ENCODE measurements around the gene ZNHIT2.

Gene ZNHIT2

GRCh38 chr11:65107751-65108468, 9.6 kb downstream of the ZNHIT2 start:
- no peak overlapping the region for H3K4me3 ChIP-seq (ENCODE audit: low read depth, low read length)
- peaks cover 19% of the 10 kb centered on the region for H3K36me3 ChIP-seq (ENCODE audit: control insufficient read depth, insufficient read depth, low read length)
- H3K9ac ChIP-seq (ENCODE audit: low read depth, low read length), result no peak overlapping the region
- no peaks in the 10 kb centered on the region for H3K27me3 ChIP-seq (ENCODE audit: control insufficient read depth, insufficient read depth, low read length)
- H3K4me1 ChIP-seq (ENCODE audit: control insufficient read depth, insufficient read depth, low read length), result no peaks in the 10 kb centered on the region
- H3K9me3 ChIP-seq (ENCODE audit: control insufficient read depth, insufficient read depth, low read length), result no peaks in the 10 kb centered on the region

- no peak overlapping the region for H3K9ac ChIP-seq (ENCODE audit: low read depth, low read length)
- no peak overlapping the region for H3K4me3 ChIP-seq (ENCODE audit: low read depth, low read length)
- H3K36me3 ChIP-seq (ENCODE audit: control insufficient read depth, insufficient read depth, low read length), result peaks cover 19% of the 10 kb centered on the region
- H3K9me3 ChIP-seq (ENCODE audit: control insufficient read depth, insufficient read depth, low read length), result no peaks in the 10 kb centered on the region
- no peaks in the 10 kb centered on the region for H3K27me3 ChIP-seq (ENCODE audit: control insufficient read depth, insufficient read depth, low read length)
- no peaks in the 10 kb centered on the region for H3K4me1 ChIP-seq (ENCODE audit: control insufficient read depth, insufficient read depth, low read length)
Observed at GRCh38 chr11:65107078-65107477, 10.4 kb downstream of the ZNHIT2 start.

GRCh38 chr11:65104628-65105027, 12.9 kb downstream of the ZNHIT2 start:
- no peak overlapping the region for H3K9ac ChIP-seq (ENCODE audit: low read depth, low read length)
- H3K36me3 ChIP-seq (ENCODE audit: control insufficient read depth, insufficient read depth, low read length), result peaks cover 14% of the 10 kb centered on the region
- H3K4me3 ChIP-seq (ENCODE audit: low read depth, low read length), result no peak overlapping the region

GRCh38 chr11:65103476-65103875, 14.0 kb downstream of the ZNHIT2 start:
- Histone ChIP-seq H3K36me3 (ENCODE audit: control insufficient read depth, insufficient read depth, low read length) (peaks cover 6% of the 10 kb centered on the region), H3K9ac (ENCODE audit: low read depth, low read length) (no peak overlapping the region), H3K4me1 (ENCODE audit: control insufficient read depth, insufficient read depth, low read length) (no peaks in the 10 kb centered on the region), H3K27me3 (ENCODE audit: control insufficient read depth, insufficient read depth, low read length) (no peaks in the 10 kb centered on the region), H3K9me3 (ENCODE audit: control insufficient read depth, insufficient read depth, low read length) (no peaks in the 10 kb centered on the region), H3K4me3 (ENCODE audit: low read depth, low read length) (no peak overlapping the region)

More at GRCh38 chr11:65104628-65105027, 12.9 kb downstream of the ZNHIT2 start:
- Histone ChIP-seq H3K27me3 (ENCODE audit: control insufficient read depth, insufficient read depth, low read length) (no peaks in the 10 kb centered on the region), H3K4me1 (ENCODE audit: control insufficient read depth, insufficient read depth, low read length) (no peaks in the 10 kb centered on the region), H3K9me3 (ENCODE audit: control insufficient read depth, insufficient read depth, low read length) (no peaks in the 10 kb centered on the region)

GRCh38 chr11:65102142-65103095, 15.1 kb downstream of the ZNHIT2 start:
- Histone ChIP-seq H3K4me1 (ENCODE audit: control insufficient read depth, insufficient read depth, low read length) (no peaks in the 10 kb centered on the region), H3K27me3 (ENCODE audit: control insufficient read depth, insufficient read depth, low read length) (no peaks in the 10 kb centered on the region), H3K9me3 (ENCODE audit: control insufficient read depth, insufficient read depth, low read length) (no peaks in the 10 kb centered on the region), H3K36me3 (ENCODE audit: control insufficient read depth, insufficient read depth, low read length) (peaks cover under 1% of the 10 kb centered on the region), H3K9ac (ENCODE audit: low read depth, low read length) (no peak overlapping the region), H3K4me3 (ENCODE audit: low read depth, low read length) (no peak overlapping the region)

GRCh38 chr11:65100674-65101350, 16.7 kb downstream of the ZNHIT2 start:
- no peak overlapping the region for H3K9ac ChIP-seq (ENCODE audit: low read depth, low read length)
- no peaks in the 10 kb centered on the region for H3K27me3 ChIP-seq (ENCODE audit: control insufficient read depth, insufficient read depth, low read length)
- H3K4me3 ChIP-seq (ENCODE audit: low read depth, low read length), result no peak overlapping the region
- H3K4me1 ChIP-seq (ENCODE audit: control insufficient read depth, insufficient read depth, low read length), result peaks cover 3% of the 10 kb centered on the region
- H3K36me3 ChIP-seq (ENCODE audit: control insufficient read depth, insufficient read depth, low read length), result no peaks in the 10 kb centered on the region
- H3K9me3 ChIP-seq (ENCODE audit: control insufficient read depth, insufficient read depth, low read length), result no peaks in the 10 kb centered on the region

- no peaks in the 10 kb centered on the region for H3K27me3 ChIP-seq (ENCODE audit: control insufficient read depth, insufficient read depth, low read length)
- H3K4me1 ChIP-seq (ENCODE audit: control insufficient read depth, insufficient read depth, low read length), result peaks cover 3% of the 10 kb centered on the region
- no peaks in the 10 kb centered on the region for H3K36me3 ChIP-seq (ENCODE audit: control insufficient read depth, insufficient read depth, low read length)
- no peak overlapping the region for H3K9ac ChIP-seq (ENCODE audit: low read depth, low read length)
- H3K9me3 ChIP-seq (ENCODE audit: control insufficient read depth, insufficient read depth, low read length), result no peaks in the 10 kb centered on the region
- peak overlapping the region; percentile 82 for H3K4me3 ChIP-seq (ENCODE audit: low read depth, low read length)
Observed at GRCh38 chr11:65096926-65097325, 20.6 kb downstream of the ZNHIT2 start.

- Histone ChIP-seq H3K9me3 (ENCODE audit: control insufficient read depth, insufficient read depth, low read length) (no peaks in the 10 kb centered on the region), H3K36me3 (ENCODE audit: control insufficient read depth, insufficient read depth, low read length) (no peaks in the 10 kb centered on the region), H3K9ac (ENCODE audit: low read depth, low read length) (peak within 1 kb of the TSS; percentile 76), H3K4me1 (ENCODE audit: control insufficient read depth, insufficient read depth, low read length) (peaks cover 3% of the 10 kb centered on the region), H3K27me3 (ENCODE audit: control insufficient read depth, insufficient read depth, low read length) (no peaks in the 10 kb centered on the region), H3K4me3 (ENCODE audit: low read depth, low read length) (peak within 1 kb of the TSS; percentile 82)
Observed at GRCh38 chr11:65095974-65096806, 21.3 kb downstream of the ZNHIT2 start, which contains the start of gene VPS51. Gene VPS51 (plus strand): TSS chr11:65096214. CDS start chr11:65096251, 37 bp downstream.

- Histone ChIP-seq H3K27me3 (ENCODE audit: control insufficient read depth, insufficient read depth, low read length) (no peaks in the 10 kb centered on the region), H3K36me3 (ENCODE audit: control insufficient read depth, insufficient read depth, low read length) (no peaks in the 10 kb centered on the region), H3K9ac (ENCODE audit: low read depth, low read length) (peak overlapping the region; percentile 76), H3K4me1 (ENCODE audit: control insufficient read depth, insufficient read depth, low read length) (peaks cover 3% of the 10 kb centered on the region), H3K9me3 (ENCODE audit: control insufficient read depth, insufficient read depth, low read length) (no peaks in the 10 kb centered on the region), H3K4me3 (ENCODE audit: low read depth, low read length) (peak overlapping the region; percentile 43)
Observed at GRCh38 chr11:65095427-65095826, 22.1 kb downstream of the ZNHIT2 start.

GRCh38 chr11:65090628-65091027, 26.9 kb downstream of the ZNHIT2 start:
- H3K9me3 ChIP-seq (ENCODE audit: control insufficient read depth, insufficient read depth, low read length), result no peaks in the 10 kb centered on the region
- H3K4me1 ChIP-seq (ENCODE audit: control insufficient read depth, insufficient read depth, low read length), result no peaks in the 10 kb centered on the region
- H3K27me3 ChIP-seq (ENCODE audit: control insufficient read depth, insufficient read depth, low read length), result no peaks in the 10 kb centered on the region
- no peak overlapping the region for H3K4me3 ChIP-seq (ENCODE audit: low read depth, low read length)
- H3K9ac ChIP-seq (ENCODE audit: low read depth, low read length), result no peak overlapping the region
- peaks cover 19% of the 10 kb centered on the region for H3K36me3 ChIP-seq (ENCODE audit: control insufficient read depth, insufficient read depth, low read length)

- Histone ChIP-seq H3K4me1 (ENCODE audit: control insufficient read depth, insufficient read depth, low read length) (no peaks in the 10 kb centered on the region), H3K36me3 (ENCODE audit: control insufficient read depth, insufficient read depth, low read length) (peaks cover 19% of the 10 kb centered on the region), H3K9ac (ENCODE audit: low read depth, low read length) (no peak overlapping the region), H3K27me3 (ENCODE audit: control insufficient read depth, insufficient read depth, low read length) (no peaks in the 10 kb centered on the region), H3K4me3 (ENCODE audit: low read depth, low read length) (no peak overlapping the region), H3K9me3 (ENCODE audit: control insufficient read depth, insufficient read depth, low read length) (no peaks in the 10 kb centered on the region)
Observed at GRCh38 chr11:65089621-65090020, 27.9 kb downstream of the ZNHIT2 start.

All from iPS-15b (cell line).